BE2C (cell line): ENCODE data around the gene SND1.

Experiments
- DNase-seq: peaks from one replicate; pipeline ENCODE4 v3.0.0-alpha.2; 2020
- H3K27me3 ChIP-seq: fragments of 250-450 bp; sonication (Bioruptor Pico); 2 replicates; pipeline ENCODE4 v1.5.1; 2020; ENCODE audit warnings: mild to moderate bottlenecking
- H3K36me3 ChIP-seq: fragments of 250-450 bp; sonication (Bioruptor Pico); 2 replicates; pipeline ENCODE4 v1.5.1; 2020; ENCODE audit warnings: mild to moderate bottlenecking
- H3K4me1 ChIP-seq: fragments of 250-450 bp; sonication (Bioruptor Pico); 2 replicates; pipeline ENCODE4 v1.5.1; 2020
- H3K4me3 ChIP-seq: 2 replicates; pipeline ENCODE4 v1.5.1; 2011; ENCODE audit warnings: low read depth, low read length
- H3K9me3 ChIP-seq: fragments of 250-450 bp; sonication (Bioruptor Pico); 2 replicates; pipeline ENCODE4 v1.5.1; 2020
- TF ChIP-seq, protein P1 (sequence below): IDR thresholded peaks from 2 replicates; pipeline ENCODE4 v1.5.1; 2012; ENCODE audit warnings: mild to moderate bottlenecking, low read depth, low read length

Gene SND1

DNA sequence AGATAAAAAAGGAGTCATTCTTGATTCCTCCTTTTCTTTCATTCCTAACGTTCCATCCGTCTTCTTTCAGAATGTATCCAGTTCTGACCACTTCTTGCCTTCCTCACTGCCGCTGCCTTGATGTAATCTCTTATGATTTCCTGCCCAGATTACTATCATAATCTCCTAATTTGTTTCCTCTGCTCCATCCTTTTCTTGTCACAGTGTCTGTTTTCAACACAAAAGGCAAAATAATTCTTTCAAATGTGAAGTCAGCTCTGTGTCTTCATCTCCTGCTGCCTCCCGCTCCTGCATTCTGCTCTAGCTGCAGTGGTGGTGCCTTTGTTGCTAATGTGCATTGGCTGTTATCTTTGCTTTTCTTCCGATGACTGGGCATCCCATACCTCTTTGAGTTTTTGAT, 150.9 kb downstream of the SND1 start:
- Histone ChIP-seq H3K4me3 (no peak overlapping the region), H3K27me3 (no peaks in the 10 kb centered on the region), H3K9me3 (no peaks in the 10 kb centered on the region), H3K36me3 (no peaks in the 10 kb centered on the region), H3K4me1 (peaks cover 18% of the 10 kb centered on the region)
- peak; percentile 12 for DNase-seq
- TF ChIP-seq, protein P1, sequence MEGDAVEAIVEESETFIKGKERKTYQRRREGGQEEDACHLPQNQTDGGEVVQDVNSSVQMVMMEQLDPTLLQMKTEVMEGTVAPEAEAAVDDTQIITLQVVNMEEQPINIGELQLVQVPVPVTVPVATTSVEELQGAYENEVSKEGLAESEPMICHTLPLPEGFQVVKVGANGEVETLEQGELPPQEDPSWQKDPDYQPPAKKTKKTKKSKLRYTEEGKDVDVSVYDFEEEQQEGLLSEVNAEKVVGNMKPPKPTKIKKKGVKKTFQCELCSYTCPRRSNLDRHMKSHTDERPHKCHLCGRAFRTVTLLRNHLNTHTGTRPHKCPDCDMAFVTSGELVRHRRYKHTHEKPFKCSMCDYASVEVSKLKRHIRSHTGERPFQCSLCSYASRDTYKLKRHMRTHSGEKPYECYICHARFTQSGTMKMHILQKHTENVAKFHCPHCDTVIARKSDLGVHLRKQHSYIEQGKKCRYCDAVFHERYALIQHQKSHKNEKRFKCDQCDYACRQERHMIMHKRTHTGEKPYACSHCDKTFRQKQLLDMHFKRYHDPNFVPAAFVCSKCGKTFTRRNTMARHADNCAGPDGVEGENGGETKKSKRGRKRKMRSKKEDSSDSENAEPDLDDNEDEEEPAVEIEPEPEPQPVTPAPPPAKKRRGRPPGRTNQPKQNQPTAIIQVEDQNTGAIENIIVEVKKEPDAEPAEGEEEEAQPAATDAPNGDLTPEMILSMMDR: no peak

DNA sequence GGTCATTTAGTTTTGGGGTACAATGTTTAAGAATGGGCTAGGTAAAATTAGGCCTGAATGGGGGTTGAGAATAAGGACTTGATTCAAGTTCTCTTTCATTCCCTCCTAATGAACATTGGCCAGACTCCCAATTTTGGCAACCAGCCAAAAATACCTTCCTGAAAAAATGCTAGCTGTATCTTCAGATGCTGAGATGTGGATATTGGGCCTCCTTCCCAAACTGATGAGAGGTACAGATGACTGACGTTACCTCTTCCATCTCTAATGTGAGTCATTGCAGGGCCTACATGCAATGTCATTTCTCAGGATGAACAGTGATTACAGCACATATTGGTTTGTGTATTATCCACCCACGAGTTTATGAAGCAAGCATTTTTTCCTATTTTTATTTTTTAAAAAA, 151.6 kb downstream of the SND1 start:
- peaks cover 15% of the 10 kb centered on the region for H3K4me1 ChIP-seq
- no peaks in the 10 kb centered on the region for H3K9me3 ChIP-seq
- no peaks in the 10 kb centered on the region for H3K36me3 ChIP-seq
- H3K4me3 ChIP-seq: no peak overlapping the region
- TF ChIP-seq, protein P1: no peak
- H3K27me3 ChIP-seq: no peaks in the 10 kb centered on the region
- DNase-seq: peak; percentile 44

DNA sequence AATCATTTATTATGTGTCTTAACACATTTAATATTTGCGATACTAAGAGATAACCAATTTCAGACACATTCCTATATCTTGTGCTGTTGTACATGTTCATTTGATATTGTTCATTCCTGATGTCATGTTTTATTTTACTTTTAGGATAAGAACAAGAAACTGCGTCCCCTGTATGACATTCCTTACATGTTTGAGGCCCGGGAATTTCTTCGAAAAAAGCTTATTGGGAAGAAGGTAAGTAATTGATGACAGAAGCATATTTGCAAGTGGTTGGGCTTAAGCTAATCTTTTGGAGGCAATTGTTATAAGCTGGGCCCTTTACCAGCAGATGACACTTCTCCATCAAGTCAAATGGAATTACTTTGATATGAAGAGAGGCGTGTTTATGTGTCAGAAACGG, 155.3 kb downstream of the SND1 start:
- Histone ChIP-seq H3K36me3 (no peaks in the 10 kb centered on the region), H3K9me3 (no peaks in the 10 kb centered on the region), H3K27me3 (no peaks in the 10 kb centered on the region), H3K4me3 (no peak overlapping the region), H3K4me1 (peaks cover 27% of the 10 kb centered on the region)
- DNase-seq: no peak
- TF ChIP-seq, protein P1: no peak

DNA sequence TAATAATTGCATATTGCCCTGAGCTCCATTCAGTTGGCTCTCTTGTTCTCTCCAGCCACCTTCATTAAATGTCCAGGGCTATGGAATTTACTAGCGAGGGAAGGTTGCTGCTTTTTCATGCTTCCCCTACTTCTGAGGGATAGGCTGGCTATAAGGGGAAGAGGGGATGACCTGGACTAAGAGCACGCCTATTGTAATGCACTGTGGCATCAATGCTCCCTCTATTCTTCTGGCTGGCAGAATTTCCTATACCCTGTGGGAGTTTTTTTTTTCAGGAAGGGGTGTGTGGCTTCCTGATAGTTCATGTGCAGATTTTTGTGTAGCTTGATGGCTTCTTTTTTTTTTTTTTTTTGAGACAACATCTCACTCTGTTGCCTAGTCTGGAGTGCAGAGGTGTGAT, 155.8 kb downstream of the SND1 start:
- TF ChIP-seq, protein P1: no peak
- DNase-seq: no peak
- Histone ChIP-seq H3K36me3 (no peaks in the 10 kb centered on the region), H3K9me3 (no peaks in the 10 kb centered on the region), H3K4me3 (no peak overlapping the region), H3K4me1 (peaks cover 27% of the 10 kb centered on the region), H3K27me3 (no peaks in the 10 kb centered on the region)

DNA sequence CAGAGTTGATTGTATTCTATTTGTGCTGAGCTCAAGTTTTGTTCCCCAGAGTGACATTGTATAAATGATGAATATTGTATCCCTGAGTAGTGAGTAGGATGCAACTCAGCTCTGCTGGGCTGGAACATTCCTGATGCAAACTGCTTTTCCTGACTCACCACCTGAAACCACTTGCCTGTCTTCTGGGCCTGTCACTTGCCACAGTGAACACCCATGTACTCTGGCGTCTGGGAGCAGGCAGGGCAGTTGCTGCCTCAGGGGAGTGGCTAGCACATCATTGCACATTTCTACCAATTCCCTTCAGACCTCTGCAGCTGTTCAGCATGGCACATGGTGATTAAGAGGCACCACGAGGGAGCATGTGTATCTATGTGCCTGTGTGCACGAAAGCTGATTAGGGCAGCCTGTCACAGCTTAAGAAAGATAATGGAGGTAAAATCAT, 157.3 kb downstream of the SND1 start:
- no peaks in the 10 kb centered on the region for H3K9me3 ChIP-seq
- H3K27me3 ChIP-seq: no peaks in the 10 kb centered on the region
- no peaks in the 10 kb centered on the region for H3K36me3 ChIP-seq
- peaks cover 23% of the 10 kb centered on the region for H3K4me1 ChIP-seq
- no peak overlapping the region for H3K4me3 ChIP-seq
- TF ChIP-seq, protein P1: no peak
- DNase-seq: peak; percentile 87

DNA sequence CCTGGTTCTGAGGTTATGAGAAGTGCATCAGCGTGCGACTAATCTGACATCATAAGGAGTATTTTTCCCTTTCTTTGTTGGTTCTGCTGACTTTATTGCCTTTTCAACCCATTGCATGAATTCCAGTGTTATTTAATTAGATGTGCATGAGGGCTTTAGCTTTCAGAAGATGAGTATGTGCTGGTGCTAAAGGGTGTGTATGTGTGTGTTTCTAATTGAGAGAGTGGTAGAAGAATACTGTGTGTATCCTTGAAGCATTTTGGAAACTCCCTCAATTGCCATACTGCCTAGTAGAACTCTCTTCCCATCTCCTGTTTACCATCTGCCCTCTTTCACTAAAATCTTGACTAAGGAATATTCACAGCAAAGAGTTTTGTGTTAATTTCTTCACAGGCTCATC, 158.1 kb downstream of the SND1 start:
- Histone ChIP-seq H3K9me3 (no peaks in the 10 kb centered on the region), H3K4me3 (no peak overlapping the region), H3K4me1 (peaks cover 23% of the 10 kb centered on the region), H3K27me3 (no peaks in the 10 kb centered on the region), H3K36me3 (no peaks in the 10 kb centered on the region)
- no peak for DNase-seq
- TF ChIP-seq, protein P1: no peak
